PC-3 (cell line): ENCODE data around the gene CDH13. TPM values are rescaled to one million over a fixed set of nuclear protein-coding genes. Genes with fewer than 3 reads are reported as not detected.

Experiments used
- ATAC-seq: fragments of 200-7000 bp; cut with Tn5 transposase; 2 replicates; pipeline ENCODE4 v1.9.1; 2020; ENCODE audit warnings: mild to moderate bottlenecking, moderate library complexity
- BruUV-seq: library from RNA; stranded (reverse); fragments of 400-500 nt; replicated peaks from 2 replicates; lab custom pipeline; 2021; lab: Mats Ljungman, UMichigan
- CTCF ChIA-PET: fragments of 300-600 bp; sonication (Branson Sonifier 250); formaldehyde crosslinking; loops from one replicate; lab custom pipeline; 2022; ENCODE audit warnings: antibody characterized with exemption; lab: Charles Lee
- POLR2A ChIA-PET: fragments of 300-600 bp; sonication (Branson Sonifier 250); formaldehyde crosslinking; loops from one replicate; lab custom pipeline; 2022; ENCODE audit warnings: antibody characterized with exemption; ENCODE audit not compliant: unreplicated experiment; lab: Charles Lee
- DNase-seq: peaks from one replicate; pipeline ENCODE4 v3.0.0-alpha.2; 2015
- H2AFZ ChIP-seq: fragments of 300-600 bp; sonication (generic); 2 replicates; pipeline ENCODE4 v1.6.0; 2016; ENCODE audit warnings: antibody characterized with exemption, low read length
- H3F3A ChIP-seq: fragments of 300-600 bp; sonication (generic); one replicate; pipeline ENCODE4 v1.6.0; 2017; ENCODE audit warnings: antibody characterized with exemption, low read length, control low read depth, mild to moderate bottlenecking; ENCODE audit not compliant: unreplicated experiment
- H3K27ac ChIP-seq: fragments of 300-600 bp; sonication (generic); 2 replicates; pipeline ENCODE4 v1.5.1; 2016; ENCODE audit warnings: mild to moderate bottlenecking, low read length
- H3K27me3 ChIP-seq: fragments of 300-600 bp; sonication (generic); 2 replicates; pipeline ENCODE4 v1.6.1; 2016; ENCODE audit warnings: low read length, mixed read lengths
- H3K36me3 ChIP-seq: fragments of 300-600 bp; sonication (generic); 2 replicates; pipeline ENCODE4 v1.6.1; 2016; ENCODE audit warnings: low read depth, mixed run types, low read length, mixed read lengths
- H3K4me1 ChIP-seq: fragments of 300-600 bp; sonication (generic); 2 replicates; pipeline ENCODE4 v1.5.1; 2016; ENCODE audit warnings: low read length; ENCODE audit not compliant: insufficient read depth
- H3K4me2 ChIP-seq: fragments of 300-600 bp; sonication (generic); 2 replicates; pipeline ENCODE4 v1.6.0; 2016; ENCODE audit warnings: low read length
- H3K4me3 ChIP-seq: fragments of 300-600 bp; sonication (generic); 2 replicates; pipeline ENCODE4 v1.5.1; 2016; ENCODE audit warnings: mild to moderate bottlenecking, low read length, mixed read lengths
- H3K79me2 ChIP-seq: fragments of 300-600 bp; sonication (generic); 2 replicates; pipeline ENCODE4 v1.6.1; 2017; ENCODE audit warnings: low read length, mixed read lengths
- H3K9ac ChIP-seq: fragments of 300-600 bp; sonication (generic); 2 replicates; pipeline ENCODE4 v1.6.0; 2016; ENCODE audit warnings: mild to moderate bottlenecking, low read length
- H3K9me2 ChIP-seq: fragments of 300-600 bp; sonication (generic); replicated peaks from 2 replicates; pipeline ENCODE4 v1.6.1; 2016; ENCODE audit warnings: mixed run types, low read length, mixed read lengths
- H3K9me3 ChIP-seq: fragments of 300-600 bp; sonication (generic); 2 replicates; pipeline ENCODE4 v1.6.1; 2016; ENCODE audit warnings: low read length, mixed read lengths
- H4K20me1 ChIP-seq: fragments of 300-600 bp; sonication (generic); 2 replicates; pipeline ENCODE4 v1.6.1; 2016; ENCODE audit warnings: low read length, mixed read lengths
- CTCF ChIP-seq: fragments of 300-600 bp; sonication (generic); conservative IDR thresholded peaks from 2 replicates; pipeline ENCODE4 v1.5.1; 2017; ENCODE audit warnings: antibody characterized with exemption, low read depth, mild to moderate bottlenecking, low read length
- EZH2 ChIP-seq: fragments of 300-600 bp; sonication (generic); IDR thresholded peaks from one replicate; pipeline ENCODE4 v1.6.1; 2017; ENCODE audit warnings: antibody characterized with exemption, mild to moderate bottlenecking, low read length; ENCODE audit not compliant: unreplicated experiment
- EZH2phosphoT487 ChIP-seq: fragments of 300-600 bp; sonication (generic); IDR thresholded peaks from 2 replicates; pipeline ENCODE4 v1.6.1; 2018; ENCODE audit warnings: mild to moderate bottlenecking, antibody characterized with exemption, low read length, borderline replicate concordance
- intact Hi-C: fragments of 100-400 bp; cut with micrococcal nuclease; formaldehyde crosslinking; loops from 2 replicates; pipeline ENCODE4 v1.9.0; 2023
- total RNA-seq: library from RNA; depleted of rRNA; stranded (reverse); fragments of >200 nt; gene quantifications from 2 replicates; pipeline ENCODE4 v1.2.3, GENCODE V29; 2014

The CDH13 gene
- total RNA-seq, 1 experiment from 2014 or later: 0.36 TPM

- H3K9me2 ChIP-seq: no peaks in the 10 kb centered on the region
- no peaks in the 10 kb centered on the region for H3K79me2 ChIP-seq
- ChIA-PET POLR2A (no interaction called here), CTCF (no interaction called here)
- no peak overlapping the region for H2AFZ ChIP-seq
- H3K27me3 ChIP-seq: no peaks in the 10 kb centered on the region
- intact Hi-C loops: no loop called here
- BruUV-seq: no TSS peak
- no peak overlapping the region for H3K4me3 ChIP-seq
- TF ChIP-seq CTCF (no peak), EZH2 (no peak), EZH2phosphoT487 (no peak)
- no peaks in the 10 kb centered on the region for H3K4me1 ChIP-seq
- ATAC-seq: no peak
- H3K4me2 ChIP-seq: no peak overlapping the region
- H3K27ac ChIP-seq: no peak overlapping the region
- no peak for DNase-seq
- no peaks in the 10 kb centered on the region for H3K36me3 ChIP-seq
- H3F3A ChIP-seq: no peaks in the 10 kb centered on the region
- no peak overlapping the region for H3K9ac ChIP-seq
- peaks cover 6% of the 10 kb centered on the region; the same call in 1 of the 2 replicates for H3K9me3 ChIP-seq
- no peaks in the 10 kb centered on the region for H4K20me1 ChIP-seq
These were observed 471.8 kb downstream of the CDH13 start for GRCh38 chr16:83098536-83098935.

DNA sequence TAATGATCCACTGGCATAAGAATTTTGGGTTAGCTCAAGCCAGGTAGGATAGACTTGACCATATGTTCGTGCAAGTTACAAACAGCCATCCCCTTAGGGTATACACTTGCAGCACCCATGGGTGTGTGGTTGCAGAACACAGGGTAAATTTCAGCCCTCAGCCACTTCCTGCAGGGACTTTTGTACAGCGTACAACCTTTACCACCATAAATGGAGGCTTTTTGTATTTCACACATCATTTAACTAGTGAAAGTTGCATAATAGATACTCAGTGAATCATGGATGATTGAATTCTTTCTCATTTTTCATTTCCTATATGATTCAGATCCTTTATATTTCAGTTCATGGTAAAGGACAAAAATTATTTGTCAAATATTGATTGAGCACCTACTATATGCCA is 473.9 kb downstream of the CDH13 start:
- H3K4me1 ChIP-seq: no peaks in the 10 kb centered on the region
- H3F3A ChIP-seq: no peaks in the 10 kb centered on the region
- ChIA-PET POLR2A (no interaction called here), CTCF (no interaction called here)
- H3K4me3 ChIP-seq: no peak overlapping the region
- peaks cover 6% of the 10 kb centered on the region; the same call in 1 of the 2 replicates for H3K9me3 ChIP-seq
- no peak overlapping the region for H2AFZ ChIP-seq
- H4K20me1 ChIP-seq: no peaks in the 10 kb centered on the region
- no peak overlapping the region for H3K4me2 ChIP-seq
- no peaks in the 10 kb centered on the region for H3K27me3 ChIP-seq
- H3K9ac ChIP-seq: no peak overlapping the region
- intact Hi-C loops: no loop called here
- ATAC-seq (no peak), DNase-seq (peak; percentile 1)
- H3K79me2 ChIP-seq: no peaks in the 10 kb centered on the region
- TF ChIP-seq EZH2 (no peak), CTCF (no peak), EZH2phosphoT487 (no peak)
- H3K9me2 ChIP-seq: no peaks in the 10 kb centered on the region
- H3K27ac ChIP-seq: no peak overlapping the region
- BruUV-seq: no TSS peak
- H3K36me3 ChIP-seq: no peaks in the 10 kb centered on the region

GRCh38 chr16:83102336-83102735 is 475.6 kb downstream of the CDH13 start:
- H3K4me2 ChIP-seq: no peak overlapping the region
- H3K27ac ChIP-seq: no peak overlapping the region
- intact Hi-C loops: no loop called here
- no peaks in the 10 kb centered on the region for H4K20me1 ChIP-seq
- H3K4me1 ChIP-seq: no peaks in the 10 kb centered on the region
- no peak overlapping the region for H3K4me3 ChIP-seq
- H2AFZ ChIP-seq: no peak overlapping the region
- DNase-seq: no peak
- POLR2A ChIA-PET: no interaction called here
- no peaks in the 10 kb centered on the region for H3K79me2 ChIP-seq
- TF ChIP-seq EZH2: no peak
- no peak for TF ChIP-seq CTCF
- no peak for TF ChIP-seq EZH2phosphoT487
- H3K9me2 ChIP-seq: no peaks in the 10 kb centered on the region
- H3K36me3 ChIP-seq: no peaks in the 10 kb centered on the region
- no TSS peak for BruUV-seq
- no peak overlapping the region for H3K9ac ChIP-seq
- H3F3A ChIP-seq: no peaks in the 10 kb centered on the region
- CTCF ChIA-PET: no interaction called here
- no peaks in the 10 kb centered on the region for H3K27me3 ChIP-seq
- peaks cover 6% of the 10 kb centered on the region; the same call in 1 of the 2 replicates for H3K9me3 ChIP-seq
- no peak for ATAC-seq
